ENCODE measurements around the gene EFNA5.

DNA sequence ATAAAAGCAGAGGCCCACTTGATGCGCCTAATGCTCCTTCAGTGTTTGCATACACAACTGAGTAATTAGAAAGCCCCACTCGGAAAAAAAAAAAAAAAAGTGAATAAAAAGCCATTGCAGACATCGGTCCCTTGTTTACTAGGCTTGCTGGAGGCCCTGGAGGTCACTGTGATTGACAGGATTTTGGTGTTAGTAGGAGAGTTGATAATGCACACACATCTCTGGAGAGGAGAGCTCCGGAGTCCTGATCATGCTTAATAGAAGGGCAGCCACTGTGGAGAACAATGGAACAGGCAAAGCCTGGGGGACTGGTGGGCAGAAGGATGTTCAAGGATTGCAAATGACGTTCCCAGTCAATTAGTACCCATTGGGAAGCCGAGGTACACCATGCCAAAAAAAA lies 152.5 kb downstream of the EFNA5 start:
- TF ChIP-seq YY1 (IDR thresholded peaks at IDR 0.05; ENCODE audit: insufficient read depth, insufficient read length) = no peak
- TF ChIP-seq SUZ12 (IDR thresholded peaks at IDR 0.05; ENCODE audit: extremely low read depth, insufficient read depth, insufficient read length) = no peak
- no peak for TF ChIP-seq ZNF274 (IDR thresholded peaks at IDR 0.05; ENCODE audit: low read depth, low read length)

All from NT2/D1 (cell line).